OCI-LY1 (cell line): Measurements from ENCODE around the gene ZNF749.

Experiments used
- EZH2 ChIP-seq: fragments of 200-600 bp; sonication (generic), shearing (Covaris generic); IDR thresholded peaks from 2 replicates; pipeline ENCODE4 v1.8.0; 2017; ENCODE audit warnings: borderline replicate concordance, mixed run types, mild to moderate bottlenecking, antibody characterized with exemption, low read length, moderate library complexity, mixed read lengths
- TF ChIP-seq, protein P1 (sequence below): fragments of 200-600 bp; sonication (generic), shearing (Covaris generic); IDR thresholded peaks from 2 replicates; pipeline ENCODE4 v1.5.1; 2017; ENCODE audit warnings: mild to moderate bottlenecking, antibody characterized with exemption, low read length, moderate library complexity, mixed read lengths

DNA sequence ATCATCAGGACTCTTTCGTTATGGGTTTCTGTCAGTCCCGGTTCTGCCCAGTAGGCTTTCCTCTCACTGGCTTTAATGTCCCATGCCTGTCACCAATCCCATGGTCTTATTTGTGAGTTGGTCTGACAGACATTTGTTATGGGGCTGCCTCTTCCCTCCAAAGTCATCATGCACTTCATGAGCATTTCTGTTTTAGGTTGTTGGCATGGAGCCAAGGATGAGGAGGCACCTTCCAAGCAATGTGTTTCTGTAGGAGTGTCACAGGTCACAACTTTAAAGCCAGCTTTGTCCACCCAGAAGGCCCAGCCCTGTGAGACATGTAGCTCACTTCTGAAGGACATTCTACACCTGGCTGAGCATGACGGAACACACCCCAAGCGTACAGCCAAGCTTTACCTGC lies 15.7 kb upstream of the ZNF749 start:
- TF ChIP-seq, protein P1, sequence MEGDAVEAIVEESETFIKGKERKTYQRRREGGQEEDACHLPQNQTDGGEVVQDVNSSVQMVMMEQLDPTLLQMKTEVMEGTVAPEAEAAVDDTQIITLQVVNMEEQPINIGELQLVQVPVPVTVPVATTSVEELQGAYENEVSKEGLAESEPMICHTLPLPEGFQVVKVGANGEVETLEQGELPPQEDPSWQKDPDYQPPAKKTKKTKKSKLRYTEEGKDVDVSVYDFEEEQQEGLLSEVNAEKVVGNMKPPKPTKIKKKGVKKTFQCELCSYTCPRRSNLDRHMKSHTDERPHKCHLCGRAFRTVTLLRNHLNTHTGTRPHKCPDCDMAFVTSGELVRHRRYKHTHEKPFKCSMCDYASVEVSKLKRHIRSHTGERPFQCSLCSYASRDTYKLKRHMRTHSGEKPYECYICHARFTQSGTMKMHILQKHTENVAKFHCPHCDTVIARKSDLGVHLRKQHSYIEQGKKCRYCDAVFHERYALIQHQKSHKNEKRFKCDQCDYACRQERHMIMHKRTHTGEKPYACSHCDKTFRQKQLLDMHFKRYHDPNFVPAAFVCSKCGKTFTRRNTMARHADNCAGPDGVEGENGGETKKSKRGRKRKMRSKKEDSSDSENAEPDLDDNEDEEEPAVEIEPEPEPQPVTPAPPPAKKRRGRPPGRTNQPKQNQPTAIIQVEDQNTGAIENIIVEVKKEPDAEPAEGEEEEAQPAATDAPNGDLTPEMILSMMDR: no peak
- TF ChIP-seq EZH2: no peak
